HCT116 (cell line): Measurements from ENCODE around the gene RHOBTB1. TPM values are rescaled to one million over a fixed set of nuclear protein-coding genes. Genes with fewer than 3 reads are reported as not detected.

Source experiments
- ATAC-seq: fragments of 200-7000 bp; cut with Tn5 transposase; 2 replicates; pipeline ENCODE4 v1.9.1; 2020; ENCODE audit warnings: mild to moderate bottlenecking, moderate library complexity
- BruUV-seq: library from RNA; stranded (reverse); fragments of 400-500 nt; replicated peaks from 2 replicates; lab custom pipeline; 2021; lab: Mats Ljungman, UMichigan
- CTCF ChIA-PET: fragments of 300-600 bp; sonication (Branson Sonifier 250); formaldehyde crosslinking; loops from one replicate; lab custom pipeline; 2021; ENCODE audit warnings: antibody characterized with exemption; lab: Charles Lee
- POLR2A ChIA-PET: fragments of 300-600, 350-600 bp; sonication (Branson Sonifier 250); formaldehyde crosslinking; loops from one replicate; lab custom pipeline; 2021; ENCODE audit warnings: antibody characterized with exemption; lab: Charles Lee
- RAD21 ChIA-PET, 2 experiments: fragments of 300-600 bp; sonication (Branson Sonifier 250); formaldehyde crosslinking; loops; one replicate each; lab custom pipeline; 2023; ENCODE audit warnings: low total read pairs in 2 of 2; ENCODE audit not compliant: uncharacterized antibody in 2 of 2, unreplicated experiment in 2 of 2, low non-redundant PET in 1 of 2; lab: Charles Lee
- DNase-seq: peaks from one replicate; pipeline ENCODE4 v3.0.0-alpha.2; 2010; ENCODE audit warnings: low read depth, low spot score
- H2AFZ ChIP-seq: fragments of 200-600 bp; shearing (Covaris generic), sonication (generic); 2 replicates; pipeline ENCODE4 v1.6.1; 2017; ENCODE audit warnings: low read depth, mixed run types, mixed read lengths, antibody characterized with exemption, low read length; ENCODE audit not compliant: poor library complexity, severe bottlenecking
- H3K27ac ChIP-seq: 2 replicates; pipeline ENCODE4 v1.5.1; 2012; ENCODE audit warnings: low read depth, low read length
- H3K27me3 ChIP-seq: fragments of 200-600 bp; sonication (generic); 2 replicates; pipeline ENCODE4 v1.6.1; 2016; ENCODE audit warnings: mixed run types, low read length, mixed read lengths; ENCODE audit not compliant: insufficient read depth
- H3K36me3 ChIP-seq, 2 experiments: fragments of 200-500 bp in 1 of 2; fragments of 200-600 bp in 1 of 2; sonication (Bioruptor generic) in 1 of 2; sonication (generic) in 1 of 2; 2 replicates each; pipeline versions ENCODE4 v1.5.1 to v1.6.1; 2014 to 2016; ENCODE audit warnings: low read length in 2 of 2, inconsistent platforms in 1 of 2, mixed read lengths in 1 of 2, mixed run types in 1 of 2; ENCODE audit not compliant: insufficient read depth in 2 of 2, control insufficient read depth in 1 of 2
- H3K4me1 ChIP-seq, 2 experiments: fragments of 200-600 bp in 1 of 2; sonication (generic) in 1 of 2; 2 replicates each; pipeline versions ENCODE4 v1.5.1 to v1.6.1; 2012 to 2017; ENCODE audit warnings: low read length in 2 of 2, inconsistent platforms in 1 of 2, mild to moderate bottlenecking in 1 of 2, mixed read lengths in 1 of 2, mixed run types in 1 of 2, moderate library complexity in 1 of 2; ENCODE audit not compliant: insufficient read depth in 2 of 2, control insufficient read depth in 1 of 2
- H3K4me2 ChIP-seq: fragments of 200-600 bp; sonication (generic); 2 replicates; pipeline ENCODE4 v1.6.1; 2017; ENCODE audit warnings: mixed run types, low read length, mixed read lengths
- H3K4me3 ChIP-seq, 2 experiments: fragments of 200-600 bp in 1 of 2; sonication (generic) in 1 of 2; replicated peaks in 1 of 2; 2 replicates each; pipeline ENCODE4 v1.5.1; 2011 to 2016; ENCODE audit warnings: low read length in 2 of 2, control low read depth in 1 of 2, low read depth in 1 of 2, mild to moderate bottlenecking in 1 of 2, mixed read lengths in 1 of 2, mixed run types in 1 of 2
- H3K79me2 ChIP-seq: fragments of 200-600 bp; sonication (generic); 2 replicates; pipeline ENCODE4 v1.6.1; 2017; ENCODE audit warnings: mild to moderate bottlenecking, mixed run types, low read length, moderate library complexity, mixed read lengths; ENCODE audit not compliant: insufficient read depth
- H3K9ac ChIP-seq: fragments of 200-600 bp; sonication (generic); 2 replicates; pipeline ENCODE4 v1.6.1; 2016; ENCODE audit warnings: low read length, mixed read lengths
- H3K9me2 ChIP-seq: fragments of 200-600 bp; sonication (generic), shearing (Covaris generic); 2 replicates; pipeline ENCODE4 v1.6.1; 2017; ENCODE audit warnings: mixed run types, mild to moderate bottlenecking, moderate library complexity; ENCODE audit not compliant: insufficient read depth
- H3K9me3 ChIP-seq, 2 experiments: fragments of 200-500 bp in 1 of 2; fragments of 200-600 bp in 1 of 2; sonication (Bioruptor generic) in 1 of 2; sonication (generic) in 1 of 2; 2 replicates each; pipeline ENCODE4 v1.6.1; 2014 to 2017; ENCODE audit warnings: low read length in 2 of 2, mixed read lengths in 2 of 2, inconsistent platforms in 1 of 2, low read depth in 1 of 2, mild to moderate bottlenecking in 1 of 2, mixed run types in 1 of 2, moderate library complexity in 1 of 2; ENCODE audit not compliant: control insufficient read depth in 1 of 2, insufficient read depth in 1 of 2
- H4K20me1 ChIP-seq: fragments of 200-600 bp; sonication (generic), shearing (Covaris generic); 2 replicates; pipeline ENCODE4 v1.6.1; 2017; ENCODE audit warnings: mixed run types, mild to moderate bottlenecking, moderate library complexity; ENCODE audit not compliant: insufficient read depth
- CBX3 ChIP-seq: IDR thresholded peaks from 2 replicates; pipeline ENCODE4 v1.6.1; 2012; ENCODE audit warnings: low read depth
- CEBPB ChIP-seq: IDR thresholded peaks from 2 replicates; pipeline ENCODE4 v1.6.1; 2012; ENCODE audit warnings: low read depth
- EGR1 ChIP-seq: IDR thresholded peaks from 2 replicates; pipeline ENCODE4 v1.6.1; 2012; ENCODE audit warnings: low read depth
- FOSL1 ChIP-seq: IDR thresholded peaks from 2 replicates; pipeline ENCODE4 v1.6.1; 2012; ENCODE audit warnings: low read depth
- JUND ChIP-seq: IDR thresholded peaks from 2 replicates; pipeline ENCODE4 v1.6.1; 2012
- POLR2A ChIP-seq: IDR thresholded peaks from 2 replicates; pipeline ENCODE4 v1.7.0; 2011; ENCODE audit warnings: borderline replicate concordance; ENCODE audit not compliant: insufficient read depth, insufficient read length; ENCODE audit errors: extremely low read depth
- POLR2AphosphoS5 ChIP-seq: IDR thresholded peaks from 2 replicates; pipeline ENCODE4 v1.6.1; 2011; ENCODE audit warnings: mild to moderate bottlenecking, low read depth, low read length, moderate library complexity
- RAD21 ChIP-seq: IDR thresholded peaks from 2 replicates; pipeline ENCODE4 v1.6.1; 2012; ENCODE audit warnings: low read depth, mild to moderate bottlenecking
- SIN3A ChIP-seq: IDR thresholded peaks from 2 replicates; pipeline ENCODE4 v1.6.1; 2012; ENCODE audit warnings: low read depth
- SP1 ChIP-seq: IDR thresholded peaks from 2 replicates; pipeline ENCODE4 v1.6.1; 2012; ENCODE audit warnings: low read depth
- TCF7L2 ChIP-seq: IDR thresholded peaks from 2 replicates; pipeline ENCODE4 v1.7.0; 2011; ENCODE audit warnings: borderline replicate concordance, inconsistent platforms; ENCODE audit not compliant: insufficient read depth, insufficient read length; ENCODE audit errors: extremely low read depth
- ZFX ChIP-seq: fragments of 450-650 bp; IDR thresholded peaks from 2 replicates; pipeline ENCODE4 v1.6.1; 2017
- ZNF274 ChIP-seq: fragments of 200-500 bp; sonication (Bioruptor generic); IDR thresholded peaks from 2 replicates; pipeline ENCODE4 v1.6.1; 2014; ENCODE audit warnings: mild to moderate bottlenecking, low read depth, low read length, inconsistent platforms
- intact Hi-C: fragments of 100-400 bp; cut with micrococcal nuclease; formaldehyde crosslinking; loops from 2 replicates; pipeline ENCODE4 v1.10.0; 2022
- total RNA-seq: library from RNA; stranded (reverse); gene quantifications from one replicate; pipeline ENCODE4 v1.2.1, GENCODE V29; 2021; ENCODE audit not compliant: unreplicated experiment
- TF ChIP-seq, protein P1 (sequence below): IDR thresholded peaks from 2 replicates; pipeline ENCODE4 v1.6.1; 2012
- TF ChIP-seq, protein P2 (sequence below): IDR thresholded peaks from 2 replicates; pipeline ENCODE4 v1.6.1; 2012; ENCODE audit warnings: low read depth

Gene RHOBTB1
- total RNA-seq, 1 experiment from 2014 or later, result 1.6 TPM

DNA sequence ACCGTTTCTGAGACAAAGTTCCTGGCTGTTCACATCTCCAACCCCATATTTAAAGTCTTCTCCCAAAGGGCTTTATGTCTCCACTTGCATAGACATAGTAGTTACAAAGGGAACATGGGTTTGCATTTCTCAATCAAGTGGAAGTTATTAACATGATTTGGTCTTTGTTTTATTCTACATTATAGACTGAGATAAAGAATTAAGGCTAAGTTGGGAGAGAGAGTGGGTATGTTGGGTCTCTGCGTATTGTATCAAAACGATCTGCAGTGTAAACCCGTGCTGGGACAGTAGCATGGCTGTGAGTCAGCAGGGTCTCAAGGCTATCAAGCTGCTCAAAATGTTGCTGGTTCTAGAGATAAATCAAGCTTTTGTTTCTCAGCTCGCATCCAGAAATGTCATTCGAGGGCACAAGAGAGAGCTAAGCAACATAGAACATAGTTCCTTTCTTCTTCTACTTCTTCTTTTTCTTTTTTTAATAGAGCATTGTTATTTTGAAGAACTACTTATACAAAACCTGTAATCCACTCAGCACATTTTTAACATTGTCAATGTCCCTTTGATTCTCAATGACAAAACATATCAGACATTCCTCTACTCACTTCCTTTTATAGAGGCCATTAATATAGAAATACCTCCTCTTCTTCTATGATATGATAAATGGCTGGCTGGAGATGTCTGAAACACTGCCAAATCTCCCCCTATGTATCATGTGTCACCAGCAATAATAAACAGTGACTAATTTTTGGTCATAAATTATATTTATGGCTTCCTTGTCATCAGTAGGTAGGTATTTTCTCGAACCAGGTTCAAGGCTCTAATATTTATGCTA lies 34.5 kb upstream of the RHOBTB1 start:
- Histone ChIP-seq H3K27me3 (no peaks in the 10 kb centered on the region), H4K20me1 (no peaks in the 10 kb centered on the region), H3K27ac (no peak overlapping the region), H3K9me2 (no peaks in the 10 kb centered on the region), H3K4me1 (peaks cover 12 to 32% of the 10 kb centered on the region in 2 experiments), H3K9ac (no peak overlapping the region), H3K79me2 (no peaks in the 10 kb centered on the region), H2AFZ (peak overlapping the region; percentile 70), H3K9me3 (no peaks in the 10 kb centered on the region), H3K4me3 (no peak overlapping the region), H3K36me3 (no peaks in the 10 kb centered on the region), H3K4me2 (peak overlapping the region; percentile 57)
- DNase-seq (peak; percentile 54), ATAC-seq (peak; percentile 74)
- intact Hi-C loops, result no loop called here
- BruUV-seq, result no TSS peak
- ChIA-PET POLR2A (no interaction called here), CTCF (no interaction called here), RAD21 (no interaction called here)
- TF ChIP-seq JUND, result peak; percentile 74
- peak; percentile 37 for TF ChIP-seq SP1
- peak; percentile 43 for TF ChIP-seq CBX3
- TF ChIP-seq FOSL1, result peak; percentile 72
- TF ChIP-seq EGR1, result no peak
- no peak for TF ChIP-seq ZFX
- TF ChIP-seq POLR2AphosphoS5, result no peak
- TF ChIP-seq POLR2A, result no peak

DNA sequence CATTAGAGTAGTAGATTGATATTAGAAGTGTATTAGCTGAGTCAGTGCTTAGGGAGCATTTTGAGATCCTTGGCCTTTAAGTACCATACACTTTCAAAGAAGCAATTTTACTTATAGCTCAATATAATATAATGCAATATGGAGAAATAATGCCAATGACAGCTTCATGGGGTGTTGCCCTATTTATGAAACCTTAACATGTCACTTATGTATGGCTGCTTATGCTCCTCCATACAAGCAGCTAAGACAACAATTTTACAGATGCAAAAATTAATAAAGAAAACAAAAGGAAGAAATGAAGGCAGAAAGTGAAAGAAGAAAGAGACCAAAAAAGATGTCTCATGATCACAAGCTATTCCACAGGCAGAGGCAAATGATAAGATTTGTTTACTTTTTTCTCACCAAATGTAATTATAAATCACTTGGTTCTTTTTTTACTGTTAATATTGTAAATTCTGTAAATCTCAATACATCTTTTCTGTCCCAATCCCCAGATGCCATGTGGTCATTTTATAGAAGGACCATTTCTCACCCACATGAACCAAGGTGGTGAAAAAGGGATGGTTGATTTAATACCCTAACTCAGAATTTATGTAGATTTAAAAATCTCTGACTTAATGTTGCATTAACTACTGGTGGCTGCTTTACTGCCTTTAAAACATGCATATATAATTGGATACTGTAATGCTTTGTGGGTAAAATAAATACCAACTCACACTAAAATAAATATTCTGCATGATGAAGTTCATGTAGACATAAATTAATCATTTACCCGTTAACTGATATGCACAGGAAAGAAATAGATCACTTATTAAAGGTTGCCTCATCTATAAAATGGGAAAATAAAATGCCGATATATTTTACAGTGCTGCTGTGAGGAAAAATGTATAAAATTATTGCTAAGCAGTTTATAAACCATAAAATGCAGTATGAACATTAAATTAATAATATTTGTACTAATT lies 33.5 kb upstream of the RHOBTB1 start:
- ChIA-PET CTCF (no interaction called here), RAD21 (no interaction called here), POLR2A (no interaction called here)
- Histone ChIP-seq H3K27me3 (no peaks in the 10 kb centered on the region), H4K20me1 (no peaks in the 10 kb centered on the region), H3K9me2 (no peaks in the 10 kb centered on the region), H3K27ac (no peak overlapping the region), H3K36me3 (no peaks in the 10 kb centered on the region), H3K9ac (no peak overlapping the region), H3K4me3 (no peak overlapping the region), H3K79me2 (no peaks in the 10 kb centered on the region), H2AFZ (no peak overlapping the region), H3K4me1 (peaks cover 12 to 32% of the 10 kb centered on the region in 2 experiments), H3K4me2 (no peak overlapping the region), H3K9me3 (no peaks in the 10 kb centered on the region)
- intact Hi-C loops, result no loop called here
- ATAC-seq, result no peak
- DNase-seq, result no peak
- no TSS peak for BruUV-seq
- no peak for TF ChIP-seq EGR1
- TF ChIP-seq SIN3A, result no peak
- TF ChIP-seq TCF7L2, result no peak
- no peak for TF ChIP-seq JUND
- TF ChIP-seq, protein P1, sequence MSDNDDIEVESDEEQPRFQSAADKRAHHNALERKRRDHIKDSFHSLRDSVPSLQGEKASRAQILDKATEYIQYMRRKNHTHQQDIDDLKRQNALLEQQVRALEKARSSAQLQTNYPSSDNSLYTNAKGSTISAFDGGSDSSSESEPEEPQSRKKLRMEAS, result no peak
- TF ChIP-seq ZFX, result no peak
- TF ChIP-seq RAD21, result no peak
- no peak for TF ChIP-seq ZNF274
- TF ChIP-seq, protein P2, sequence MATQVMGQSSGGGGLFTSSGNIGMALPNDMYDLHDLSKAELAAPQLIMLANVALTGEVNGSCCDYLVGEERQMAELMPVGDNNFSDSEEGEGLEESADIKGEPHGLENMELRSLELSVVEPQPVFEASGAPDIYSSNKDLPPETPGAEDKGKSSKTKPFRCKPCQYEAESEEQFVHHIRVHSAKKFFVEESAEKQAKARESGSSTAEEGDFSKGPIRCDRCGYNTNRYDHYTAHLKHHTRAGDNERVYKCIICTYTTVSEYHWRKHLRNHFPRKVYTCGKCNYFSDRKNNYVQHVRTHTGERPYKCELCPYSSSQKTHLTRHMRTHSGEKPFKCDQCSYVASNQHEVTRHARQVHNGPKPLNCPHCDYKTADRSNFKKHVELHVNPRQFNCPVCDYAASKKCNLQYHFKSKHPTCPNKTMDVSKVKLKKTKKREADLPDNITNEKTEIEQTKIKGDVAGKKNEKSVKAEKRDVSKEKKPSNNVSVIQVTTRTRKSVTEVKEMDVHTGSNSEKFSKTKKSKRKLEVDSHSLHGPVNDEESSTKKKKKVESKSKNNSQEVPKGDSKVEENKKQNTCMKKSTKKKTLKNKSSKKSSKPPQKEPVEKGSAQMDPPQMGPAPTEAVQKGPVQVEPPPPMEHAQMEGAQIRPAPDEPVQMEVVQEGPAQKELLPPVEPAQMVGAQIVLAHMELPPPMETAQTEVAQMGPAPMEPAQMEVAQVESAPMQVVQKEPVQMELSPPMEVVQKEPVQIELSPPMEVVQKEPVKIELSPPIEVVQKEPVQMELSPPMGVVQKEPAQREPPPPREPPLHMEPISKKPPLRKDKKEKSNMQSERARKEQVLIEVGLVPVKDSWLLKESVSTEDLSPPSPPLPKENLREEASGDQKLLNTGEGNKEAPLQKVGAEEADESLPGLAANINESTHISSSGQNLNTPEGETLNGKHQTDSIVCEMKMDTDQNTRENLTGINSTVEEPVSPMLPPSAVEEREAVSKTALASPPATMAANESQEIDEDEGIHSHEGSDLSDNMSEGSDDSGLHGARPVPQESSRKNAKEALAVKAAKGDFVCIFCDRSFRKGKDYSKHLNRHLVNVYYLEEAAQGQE, result no peak
- no peak for TF ChIP-seq CEBPB
